Neuronal stem cell (in vitro differentiated cells): ENCODE results near the gene IFT43.

ENCODE experiments used
- DNase-seq: peaks from one replicate; pipeline ENCODE4 v3.0.0-alpha.2; 2013; ENCODE audit warnings: low spot score
- H2AFZ ChIP-seq: one replicate; pipeline ENCODE4 v1.6.1; 2013; ENCODE audit warnings: mild to moderate bottlenecking, low read length, inconsistent platforms
- H2AK5ac ChIP-seq: 2 replicates; pipeline ENCODE4 v1.6.1; 2013; ENCODE audit warnings: low read depth, mild to moderate bottlenecking, inconsistent platforms, low read length, moderate library complexity, mixed read lengths
- H2BK120ac ChIP-seq: 2 replicates; pipeline ENCODE4 v1.6.1; 2013; ENCODE audit warnings: low read depth, mild to moderate bottlenecking, inconsistent platforms, low read length, moderate library complexity, mixed read lengths
- H2BK12ac ChIP-seq: one replicate; pipeline ENCODE4 v1.6.1; 2013; ENCODE audit warnings: low read length, inconsistent platforms
- H2BK15ac ChIP-seq: 2 replicates; pipeline ENCODE4 v1.6.1; 2013; ENCODE audit warnings: mild to moderate bottlenecking, low read length, inconsistent platforms, mixed read lengths
- H2BK5ac ChIP-seq: one replicate; pipeline ENCODE4 v1.6.1; 2013; ENCODE audit warnings: inconsistent platforms, mild to moderate bottlenecking, low read length, moderate library complexity
- H3K14ac ChIP-seq: one replicate; pipeline ENCODE4 v1.6.1; 2013; ENCODE audit warnings: low read length, inconsistent platforms
- H3K18ac ChIP-seq: 2 replicates; pipeline ENCODE4 v1.6.1; 2013; ENCODE audit warnings: low read length, inconsistent platforms
- H3K23ac ChIP-seq: 2 replicates; pipeline ENCODE4 v1.6.1; 2013; ENCODE audit warnings: low read depth, mild to moderate bottlenecking, mixed read lengths, low read length, inconsistent platforms; ENCODE audit not compliant: poor library complexity
- H3K27ac ChIP-seq: replicated peaks from 3 replicates; pipeline ENCODE4 v1.5.1; 2013; ENCODE audit warnings: low read length, inconsistent platforms
- H3K27me3 ChIP-seq, 3 experiments: 2 replicates each; pipeline ENCODE4 v1.6.1; 2013; ENCODE audit warnings: low read length in 3 of 3, mild to moderate bottlenecking in 2 of 3, inconsistent platforms in 1 of 3, low read depth in 1 of 3, mixed read lengths in 1 of 3, moderate library complexity in 1 of 3; ENCODE audit not compliant: control insufficient read depth in 3 of 3, insufficient read depth in 3 of 3
- H3K36me3 ChIP-seq, 2 donors: replicated peaks in 1 of 2; 2 replicates each; pipeline ENCODE4 v1.6.1; 2013; ENCODE audit warnings: low read length in 2 of 2; ENCODE audit not compliant: control insufficient read depth in 2 of 2, insufficient read depth in 2 of 2
- H3K4ac ChIP-seq: 2 replicates; pipeline ENCODE4 v1.6.1; 2013; ENCODE audit warnings: inconsistent platforms, mild to moderate bottlenecking, low read length, moderate library complexity
- H3K4me1 ChIP-seq, 2 donors: 1 replicate in 1 of 2; 2 replicates in 1 of 2; pipeline ENCODE4 v1.6.1; 2013; ENCODE audit warnings: low read length in 2 of 2, low read depth in 1 of 2; ENCODE audit not compliant: control insufficient read depth in 2 of 2, insufficient read depth in 1 of 2
- H3K4me2 ChIP-seq: one replicate; pipeline ENCODE4 v1.6.1; 2013; ENCODE audit warnings: mild to moderate bottlenecking, low read length, inconsistent platforms; ENCODE audit not compliant: insufficient read depth, poor library complexity, severe bottlenecking
- H3K4me3 ChIP-seq, 2 donors: 2 replicates each; pipeline ENCODE4 v1.5.1; 2013; ENCODE audit warnings: low read length in 2 of 2, mild to moderate bottlenecking in 2 of 2, inconsistent platforms in 1 of 2, moderate library complexity in 1 of 2
- H3K79me1 ChIP-seq: one replicate; pipeline ENCODE4 v1.6.1; 2013; ENCODE audit warnings: low read depth, mild to moderate bottlenecking, inconsistent platforms, low read length, moderate library complexity
- H3K9ac ChIP-seq: one replicate; pipeline ENCODE4 v1.6.1; 2013; ENCODE audit warnings: mild to moderate bottlenecking, low read depth, low read length, inconsistent platforms; ENCODE audit not compliant: poor library complexity
- H3K9me3 ChIP-seq, 2 donors: replicated peaks in 1 of 2; 2 replicates each; pipeline versions ENCODE3 to v1.6.1; 2013; ENCODE audit warnings: low read length in 2 of 2, mild to moderate bottlenecking in 2 of 2, inconsistent platforms in 1 of 2, low read depth in 1 of 2, mixed read lengths in 1 of 2, moderate library complexity in 1 of 2; ENCODE audit not compliant: control insufficient read depth in 2 of 2, insufficient read depth in 1 of 2
- H4K8ac ChIP-seq: one replicate; pipeline ENCODE4 v1.6.1; 2013; ENCODE audit warnings: low read depth, mild to moderate bottlenecking, inconsistent platforms, low read length, moderate library complexity
- H4K91ac ChIP-seq: one replicate; pipeline ENCODE4 v1.6.1; 2013; ENCODE audit warnings: low read length, low read depth, mild to moderate bottlenecking, inconsistent platforms; ENCODE audit not compliant: poor library complexity
- WGBS, 2 donors: extraction: QIAGEN DNeasy Blood & Tissue Kit; methylation state at CpG; one replicate each; pipeline ENCODE4 v1.1.7; 2013; ENCODE audit warnings: missing lambda C conversion rate in 2 of 2, mixed read lengths in 1 of 2; ENCODE audit not compliant: insufficient read length in 2 of 2, insufficient replicate concordance in 1 of 2; ENCODE audit errors: extremely low coverage in 2 of 2; 5-methylcytosine and 5-hydroxymethylcytosine counted together

The IFT43 gene

DNA sequence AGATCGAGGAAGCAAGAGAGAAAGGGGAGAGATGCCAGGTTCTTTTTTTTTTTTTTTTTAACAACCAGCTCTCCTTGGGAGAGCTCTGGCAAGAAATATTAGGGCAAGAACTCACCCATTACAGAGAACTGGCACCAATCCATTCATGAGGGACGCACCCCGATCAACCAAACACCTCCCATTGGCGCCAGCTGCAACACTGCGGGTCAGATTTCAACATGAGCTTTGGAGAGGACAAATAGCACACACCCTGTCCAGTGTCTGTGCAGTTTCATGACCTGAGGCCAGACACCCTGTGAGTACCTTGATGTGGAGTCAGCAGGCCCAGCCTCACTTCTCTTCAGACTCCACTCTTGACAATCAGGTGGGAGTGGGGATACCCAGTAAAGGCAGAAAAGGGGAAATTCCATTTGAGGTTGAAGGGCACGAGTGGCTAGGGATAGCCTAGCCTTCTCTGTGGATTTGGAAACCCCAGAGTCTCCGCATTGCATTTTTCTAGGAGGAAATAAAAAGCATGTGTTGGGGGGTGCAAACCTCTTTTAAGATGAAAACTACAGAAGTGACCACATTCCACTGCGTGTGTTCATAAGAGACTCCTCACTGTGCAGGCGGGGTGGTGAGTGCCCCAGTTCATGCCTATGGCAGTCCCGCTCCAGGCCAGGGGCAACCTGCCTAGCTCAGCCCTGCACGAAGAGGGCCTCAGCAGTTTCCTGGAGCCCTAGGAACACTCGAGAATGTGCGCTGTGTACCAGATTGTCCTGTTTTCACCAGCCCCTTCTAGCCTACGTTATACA, 123.7 kb downstream of the IFT43 start:
- Histone ChIP-seq H3K27me3 (peaks cover 0 to 8% (median 0%) of the 10 kb centered on the region in 3 experiments), H3K79me1 (no peaks in the 10 kb centered on the region)

DNA sequence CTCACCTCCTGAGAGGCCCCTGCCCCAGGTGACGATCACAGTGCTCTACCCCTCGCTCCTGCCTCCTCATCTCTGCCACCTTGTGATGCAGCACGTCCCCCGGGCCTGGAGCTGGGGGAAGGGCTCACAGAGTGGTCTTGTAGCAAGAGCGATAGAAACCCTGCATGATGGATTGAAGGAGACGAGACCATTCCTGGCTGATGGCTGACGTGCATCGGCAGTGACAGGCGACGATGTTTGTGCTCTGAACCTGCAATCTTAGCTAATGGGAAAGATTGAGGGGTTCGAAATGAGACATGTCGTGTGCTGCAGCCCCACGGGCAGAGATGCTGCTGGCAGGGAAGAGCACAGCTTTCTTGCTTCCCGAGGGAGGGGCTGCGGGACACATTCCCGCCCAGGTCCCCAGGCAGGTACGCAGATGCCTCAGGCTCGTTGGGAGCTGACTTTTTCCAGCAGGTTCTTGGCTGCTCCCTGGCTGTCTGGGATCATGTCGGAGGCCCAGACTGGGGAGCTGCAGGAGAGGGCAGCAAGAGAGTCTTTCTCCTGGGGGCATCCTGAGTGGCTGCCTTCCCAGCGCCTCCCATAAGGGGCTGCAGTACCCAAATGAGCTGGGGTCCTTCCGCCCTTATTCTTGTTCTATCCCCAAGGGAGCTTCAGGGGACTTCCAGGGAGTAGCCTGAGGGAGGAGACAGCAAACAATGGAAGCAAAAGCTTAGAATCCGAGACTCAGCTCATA, 127.5 kb downstream of the IFT43 start:
- no peaks in the 10 kb centered on the region for H3K79me1 ChIP-seq
- no peak overlapping the region for H3K14ac ChIP-seq
- H3K27ac ChIP-seq = no peak overlapping the region
- H2BK15ac ChIP-seq = peak overlapping the region; percentile 96
- peak overlapping the region; percentile 89 for H3K18ac ChIP-seq
- DNase-seq = peak; percentile 9
- H2AK5ac ChIP-seq = peak overlapping the region; percentile 76
- WGBS, 2 donors = no CpG with 5 or more reads among the region's 22 CpGs
- H2BK5ac ChIP-seq = no peak overlapping the region
- peak overlapping the region; percentile 22 for H3K23ac ChIP-seq
- peak overlapping the region; percentile 86 for H2BK12ac ChIP-seq
- H4K91ac ChIP-seq = peak overlapping the region; percentile 41
- H3K4me1 ChIP-seq = peaks cover 5 to 11% of the 10 kb centered on the region in 2 donors
- H2AFZ ChIP-seq = peak overlapping the region; percentile 57
- no peaks in the 10 kb centered on the region for H3K9me3 ChIP-seq
- H4K8ac ChIP-seq = no peak overlapping the region
- no peak overlapping the region for H2BK120ac ChIP-seq
- H3K36me3 ChIP-seq = no peaks in the 10 kb centered on the region
- no peak overlapping the region for H3K4me3 ChIP-seq
- peak overlapping the region; percentile 9 for H3K9ac ChIP-seq
- H3K27me3 ChIP-seq = peaks cover 0 to 28% (median 0%) of the 10 kb centered on the region in 3 experiments
- no peak overlapping the region for H3K4ac ChIP-seq
- no peak overlapping the region for H3K4me2 ChIP-seq

More for the DNA sequence above, 123.7 kb downstream of the IFT43 start:
- DNase-seq = no peak
- peaks cover 3 to 13% of the 10 kb centered on the region in 2 donors for H3K4me1 ChIP-seq
- H3K4me3 ChIP-seq = no peak overlapping the region
- no peaks in the 10 kb centered on the region for H3K9me3 ChIP-seq
- H3K27ac ChIP-seq = no peak overlapping the region
- WGBS, 2 donors = no CpG with 5 or more reads among the region's 14 CpGs
- H3K23ac ChIP-seq = no peak overlapping the region
- H3K36me3 ChIP-seq = no peaks in the 10 kb centered on the region
- H2BK12ac ChIP-seq = no peak overlapping the region
- H3K14ac ChIP-seq = no peak overlapping the region
- H4K8ac ChIP-seq = no peak overlapping the region
- no peak overlapping the region for H2AFZ ChIP-seq
- H3K4me2 ChIP-seq = no peak overlapping the region
- H2AK5ac ChIP-seq = no peak overlapping the region
- no peak overlapping the region for H3K18ac ChIP-seq
- no peak overlapping the region for H2BK5ac ChIP-seq
- no peak overlapping the region for H3K4ac ChIP-seq
- H2BK120ac ChIP-seq = no peak overlapping the region
- H2BK15ac ChIP-seq = no peak overlapping the region
- H3K9ac ChIP-seq = no peak overlapping the region
- H4K91ac ChIP-seq = no peak overlapping the region

DNA sequence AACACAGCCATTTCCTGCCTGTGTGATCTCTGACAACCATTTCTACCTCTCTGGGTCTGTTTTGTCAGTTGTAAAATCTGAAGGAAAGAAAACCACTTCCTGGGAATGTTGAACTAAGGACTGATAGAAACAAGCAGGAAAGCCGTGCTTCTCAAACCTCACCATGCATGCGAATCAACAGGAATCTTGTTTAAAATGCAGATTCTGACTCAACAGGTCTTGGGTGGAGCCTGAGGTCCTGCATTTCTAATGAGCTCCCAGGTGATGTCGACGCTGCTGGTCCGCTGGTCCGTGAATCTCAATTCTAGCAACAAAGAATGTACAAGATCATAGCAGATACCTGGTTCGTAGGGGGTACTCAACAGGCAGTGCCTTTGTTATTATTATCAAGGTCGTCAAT, 128.1 kb downstream of the IFT43 start:
- Histone ChIP-seq H4K8ac (no peak overlapping the region), H2BK12ac (no peak overlapping the region), H3K14ac (no peak overlapping the region), H3K79me1 (no peaks in the 10 kb centered on the region), H3K4me3 (no peak overlapping the region), H3K18ac (no peak overlapping the region), H3K23ac (no peak overlapping the region), H2AFZ (peak overlapping the region; percentile 57), H2AK5ac (no peak overlapping the region), H3K9ac (no peak overlapping the region), H3K27me3 (peaks cover 0 to 28% (median 0%) of the 10 kb centered on the region in 3 experiments), H2BK15ac (no peak overlapping the region), H2BK5ac (no peak overlapping the region), H2BK120ac (no peak overlapping the region), H4K91ac (no peak overlapping the region), H3K36me3 (no peaks in the 10 kb centered on the region), H3K4me2 (no peak overlapping the region), H3K27ac (no peak overlapping the region), H3K9me3 (no peaks in the 10 kb centered on the region), H3K4ac (no peak overlapping the region), H3K4me1 (peaks cover 5 to 11% of the 10 kb centered on the region in 2 donors)
- no CpG with 5 or more reads among the region's 8 CpGs for WGBS, 2 donors
- DNase-seq = no peak

DNA sequence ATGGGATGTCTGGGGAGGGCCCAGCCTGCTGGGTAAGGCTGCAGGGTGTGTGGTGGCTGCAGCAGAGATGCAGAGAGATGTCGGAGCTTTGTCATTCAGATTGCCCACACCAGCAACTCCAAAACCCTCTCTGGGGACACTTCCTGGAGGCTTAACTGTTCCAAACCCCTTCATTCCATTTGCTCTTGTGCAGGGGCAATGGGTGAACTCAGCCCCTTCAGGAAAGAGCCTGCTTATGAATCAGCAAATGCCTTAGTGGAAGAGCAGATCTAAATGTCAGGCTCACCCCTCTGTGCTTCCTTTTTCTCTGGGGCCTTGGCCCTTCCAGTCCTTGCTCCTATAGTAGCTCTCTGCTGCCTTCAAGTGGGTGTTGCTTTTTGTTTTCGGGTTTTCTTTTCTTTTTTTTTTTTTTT, 129.5 kb downstream of the IFT43 start:
- DNase-seq = no peak
- no peak overlapping the region for H2BK120ac ChIP-seq

More for the DNA sequence above, 129.5 kb downstream of the IFT43 start:
- Histone ChIP-seq H3K9ac (no peak overlapping the region), H2BK12ac (no peak overlapping the region), H3K18ac (peak overlapping the region; percentile 32), H2AK5ac (no peak overlapping the region), H3K27ac (no peak overlapping the region), H4K91ac (no peak overlapping the region), H3K14ac (no peak overlapping the region), H2AFZ (no peak overlapping the region), H3K79me1 (no peaks in the 10 kb centered on the region), H3K4me1 (peaks cover 5 to 11% of the 10 kb centered on the region in 2 donors), H3K23ac (no peak overlapping the region), H3K9me3 (no peaks in the 10 kb centered on the region), H3K4me2 (no peak overlapping the region), H3K36me3 (no peaks in the 10 kb centered on the region), H4K8ac (no peak overlapping the region), H3K4ac (no peak overlapping the region), H3K4me3 (no peak overlapping the region), H3K27me3 (peaks cover 0 to 28% (median 0%) of the 10 kb centered on the region in 3 experiments), H2BK15ac (no peak overlapping the region), H2BK5ac (peak overlapping the region; percentile 25)
- no CpG with 5 or more reads among the region's 2 CpGs for WGBS, 2 donors
